Urothelium cell line (cell line): ENCODE measurements around the gene ODAD3.
A peak's percentile ranks its signal among the peaks of the same experiment; 100 is the strongest.
"Not testable (repeated sequence)": the region's sequence is repeated elsewhere in the genome, so short reads cannot be mapped to it uniquely, and the experiment has no call there.

Experiments used
- DNase-seq: peaks from one replicate; pipeline ENCODE4 v3.0.0; 2011; ENCODE audit warnings: low spot score, mixed read lengths
- FAIRE-seq: peaks from 2 replicates; lab custom pipeline; 2011; peaks lifted over from hg19 to GRCh38; lab: Jason Lieb, UNC

Gene ODAD3

DNA sequence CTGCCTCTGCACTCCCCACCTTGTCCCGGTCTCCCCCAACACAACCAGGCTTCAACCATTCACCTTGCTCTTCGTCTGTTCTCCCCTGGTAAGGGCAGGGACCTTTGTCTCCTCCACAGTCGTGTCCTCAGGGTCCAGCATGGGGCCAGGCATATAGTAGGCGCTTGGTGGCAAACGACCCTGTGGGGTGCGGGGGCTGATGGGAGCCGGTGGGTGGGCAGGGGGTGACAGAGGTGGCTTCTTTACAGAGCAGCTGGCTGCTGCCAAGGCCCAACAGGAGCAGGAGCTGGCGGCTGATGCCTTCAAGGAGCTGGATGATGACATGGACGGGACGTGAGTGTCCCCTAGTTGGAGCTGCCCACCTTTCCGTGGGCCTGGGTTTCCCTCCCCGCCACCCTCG, 10.2 kb upstream of the ODAD3 start:
- FAIRE-seq (no peak), DNase-seq (no peak)

DNA sequence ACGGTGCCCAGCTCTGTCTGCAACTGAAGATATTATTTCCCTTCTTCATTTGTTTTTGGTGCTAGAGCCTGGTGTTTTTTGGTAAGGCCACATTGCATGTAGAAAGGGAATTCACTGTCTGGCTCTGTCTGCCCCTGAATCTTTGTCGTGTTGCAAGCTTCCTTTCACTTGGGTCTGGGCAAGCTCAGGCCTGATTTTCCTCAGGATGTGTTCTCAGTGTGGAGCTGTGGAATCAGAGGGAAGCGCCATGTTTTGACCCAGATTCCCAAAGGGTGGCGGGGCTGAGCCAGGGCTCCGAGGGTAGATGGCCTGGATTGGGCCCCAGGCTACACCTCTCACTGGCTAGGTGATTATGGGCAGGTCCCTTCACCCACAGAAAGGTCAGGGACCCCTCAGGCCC, 9.1 kb upstream of the ODAD3 start:
- FAIRE-seq: no peak
- DNase-seq: no peak

DNA sequence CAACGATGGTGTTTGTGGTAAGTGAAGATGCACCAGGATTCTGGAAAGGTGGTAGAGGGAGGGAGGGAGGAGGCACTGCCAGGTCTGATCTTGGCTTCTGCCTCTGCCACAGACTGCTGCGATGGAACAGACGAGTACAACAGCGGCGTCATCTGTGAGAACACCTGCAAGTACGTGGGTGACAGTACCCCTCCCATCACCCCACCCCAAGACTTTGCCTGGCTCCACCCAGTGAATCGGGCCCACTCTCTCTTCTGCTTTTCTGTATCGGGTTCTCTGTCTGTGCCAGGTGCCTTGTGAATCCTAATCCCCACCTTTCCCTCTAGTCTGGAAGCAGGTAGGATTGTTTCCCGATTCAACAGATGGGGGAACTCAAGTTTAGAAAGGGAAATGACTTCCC, 3.0 kb upstream of the ODAD3 start:
- no peak for DNase-seq
- FAIRE-seq: no peak

DNA sequence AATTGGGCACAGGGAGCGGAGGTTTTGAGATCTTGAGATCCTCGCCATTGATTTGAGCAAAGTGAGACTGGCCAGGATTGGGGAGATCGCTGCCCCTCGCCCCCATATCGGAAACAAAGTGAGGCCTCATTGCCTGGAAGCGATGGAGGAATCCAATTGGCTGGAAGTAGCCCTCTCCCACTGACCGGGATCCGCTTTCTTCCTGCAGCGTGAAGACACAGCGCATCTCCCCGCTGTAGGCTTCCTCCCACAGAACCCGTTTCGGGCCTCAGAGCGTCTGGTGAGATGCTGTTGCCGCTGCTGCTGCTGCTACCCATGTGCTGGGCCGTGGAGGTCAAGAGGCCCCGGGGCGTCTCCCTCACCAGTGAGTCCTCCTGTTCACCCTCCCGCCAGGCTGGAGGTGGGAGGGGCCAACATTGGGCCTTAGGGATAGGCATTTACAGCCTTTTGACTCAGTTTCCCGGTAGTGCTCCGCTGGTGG, 952 bp upstream of the ODAD3 start:
- no peak for DNase-seq
- no peak for FAIRE-seq

DNA sequence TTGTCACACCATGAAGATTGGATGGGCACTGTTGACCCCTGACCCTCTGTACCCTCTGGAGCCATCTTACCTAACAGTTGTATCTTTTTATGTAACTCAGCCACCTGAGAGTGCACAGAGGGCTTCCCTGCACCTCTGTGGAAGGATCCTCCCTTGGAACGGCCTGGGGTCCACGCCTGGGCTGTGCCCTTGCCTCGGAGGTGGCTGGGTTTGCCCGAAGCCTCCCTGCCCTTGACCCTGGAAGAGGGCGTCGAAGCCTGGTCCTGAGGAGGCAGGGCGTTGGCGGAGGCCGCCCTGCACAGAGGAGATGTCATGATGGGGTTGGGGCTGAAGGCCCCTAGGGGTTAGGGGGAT, 241 bp downstream of the ODAD3 start:
- FAIRE-seq: no peak
- no peak for DNase-seq

DNA sequence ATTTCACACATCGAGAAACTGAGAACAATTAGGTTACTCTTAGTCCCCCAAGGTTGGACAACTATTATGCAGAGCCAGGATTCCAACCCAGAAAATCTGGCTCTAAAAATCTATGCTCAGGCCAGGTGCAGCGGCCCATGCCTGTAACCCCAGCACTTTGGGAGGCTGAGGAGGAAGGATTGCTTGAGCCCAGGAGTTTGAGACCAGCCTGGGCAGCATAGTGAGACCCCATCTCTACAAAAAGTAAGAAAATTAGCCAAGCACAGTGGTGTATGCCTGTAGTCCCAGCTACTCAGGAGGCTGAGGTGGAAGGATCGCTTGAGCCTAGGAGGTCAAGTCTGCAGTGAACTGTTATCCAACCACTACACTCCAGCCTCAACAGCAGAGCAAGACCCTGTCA, 1.4 kb downstream of the ODAD3 start:
- not testable (repeated sequence) for DNase-seq, FAIRE-seq

DNA sequence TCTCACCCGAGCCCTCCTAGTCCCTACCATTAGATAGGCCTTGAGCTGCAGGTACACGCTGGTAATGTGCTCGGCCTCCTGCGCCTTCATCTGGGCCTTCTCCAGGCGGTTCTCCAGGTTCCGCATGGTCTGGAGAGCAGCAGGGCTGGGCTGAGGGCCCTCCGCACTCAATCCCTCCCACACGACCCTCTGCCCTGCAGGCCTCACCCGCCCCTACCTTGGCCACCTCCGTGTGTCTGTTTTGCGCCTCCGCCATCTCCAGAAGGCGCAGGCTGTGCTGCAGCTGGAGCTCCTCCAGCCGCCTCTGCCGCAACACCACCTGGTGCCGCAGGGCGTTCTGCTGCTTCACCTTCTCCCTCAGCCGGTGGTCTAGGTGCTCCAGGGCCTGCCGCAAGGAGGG, 8.3 kb downstream of the ODAD3 start:
- no peak for DNase-seq
- FAIRE-seq: no peak

DNA sequence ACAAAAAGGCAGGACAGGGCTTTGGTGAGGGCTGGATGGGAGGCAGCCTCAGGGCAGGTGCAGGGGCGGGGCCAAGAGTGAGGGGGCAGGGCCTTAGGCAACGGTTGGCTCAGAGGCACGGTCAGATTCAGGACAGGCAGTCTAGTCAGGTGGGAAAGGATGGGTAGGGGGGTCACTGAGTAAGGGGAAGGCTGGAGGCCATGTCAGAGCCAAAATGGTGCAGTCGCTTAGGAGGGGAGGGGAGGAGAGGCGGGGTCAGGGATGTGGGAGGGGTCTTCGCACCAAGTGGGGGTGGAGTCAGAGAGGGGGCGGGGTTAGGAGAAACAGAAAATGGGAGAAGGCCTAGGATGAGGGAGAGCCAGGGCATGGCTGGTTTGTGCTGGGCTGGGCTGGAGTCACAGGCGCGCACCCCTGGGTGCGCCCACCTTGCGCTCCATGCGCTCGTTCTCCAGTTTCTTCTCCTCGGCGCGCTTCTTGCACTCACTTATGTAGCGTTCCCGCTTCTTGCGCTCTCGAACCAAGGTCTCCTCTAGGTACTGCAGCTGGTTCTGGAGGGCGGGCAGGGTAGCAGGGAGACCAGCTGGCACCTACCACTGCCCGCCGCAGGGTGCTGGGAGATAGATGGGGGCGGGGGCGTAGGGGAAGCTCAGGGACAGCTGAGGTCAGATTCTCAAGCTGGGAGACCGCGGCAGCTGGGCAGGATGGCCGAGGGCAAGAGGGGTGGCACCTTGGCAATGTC, 9.0 kb downstream of the ODAD3 start:
- FAIRE-seq (no peak), DNase-seq (no peak)

DNA sequence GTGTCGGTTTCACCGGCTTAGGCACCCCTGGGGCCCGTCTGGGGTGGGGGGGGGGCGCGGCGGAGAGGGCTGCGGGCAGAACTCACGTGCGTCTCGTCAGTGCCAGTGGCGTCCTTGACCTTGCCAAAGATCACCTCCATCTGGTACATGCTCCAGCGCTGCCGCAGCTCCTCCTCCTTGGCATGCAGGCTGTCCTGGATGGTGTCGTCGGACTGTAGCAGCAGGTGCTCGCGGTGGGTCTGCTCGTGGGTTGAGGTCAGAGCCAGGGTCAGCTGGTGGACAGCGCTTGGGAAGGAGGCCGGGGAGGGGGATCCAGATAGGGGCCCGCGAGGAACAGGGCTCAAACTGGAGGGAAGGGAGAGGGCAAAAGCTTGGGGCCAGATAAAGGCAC, 11.1 kb downstream of the ODAD3 start:
- no peak for FAIRE-seq
- no peak for DNase-seq

DNA sequence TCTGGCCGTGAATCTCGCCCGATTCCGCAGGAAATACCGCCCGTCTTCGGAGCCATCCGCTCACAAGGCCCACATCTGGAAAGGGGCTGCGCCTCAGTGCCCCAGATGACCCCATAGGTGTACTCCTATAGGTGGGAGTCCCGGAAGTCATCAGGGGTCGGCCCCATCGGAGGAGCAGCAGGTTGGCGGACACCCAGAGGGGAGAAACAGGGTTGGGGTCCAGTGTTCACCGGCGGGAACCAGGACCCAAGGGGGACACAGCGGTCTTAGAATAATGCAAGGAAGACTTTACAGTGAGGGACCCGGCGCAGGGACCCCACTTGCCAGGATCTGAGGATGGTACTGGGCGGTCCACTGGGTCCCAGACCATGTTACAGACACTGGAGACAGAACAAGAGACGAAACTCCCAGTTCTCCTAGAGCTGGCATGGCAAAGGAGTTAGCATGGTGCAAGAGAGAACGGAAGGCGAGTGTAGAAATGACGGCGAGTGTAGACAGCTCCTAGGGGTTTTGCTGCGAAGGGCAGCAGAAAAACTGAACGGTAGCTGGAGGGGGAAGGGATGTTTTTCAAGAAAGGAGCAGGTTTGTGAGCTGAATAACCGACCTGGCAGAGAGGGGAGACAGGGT, 11.6 kb downstream of the ODAD3 start:
- no peak for FAIRE-seq
- no peak for DNase-seq

DNA sequence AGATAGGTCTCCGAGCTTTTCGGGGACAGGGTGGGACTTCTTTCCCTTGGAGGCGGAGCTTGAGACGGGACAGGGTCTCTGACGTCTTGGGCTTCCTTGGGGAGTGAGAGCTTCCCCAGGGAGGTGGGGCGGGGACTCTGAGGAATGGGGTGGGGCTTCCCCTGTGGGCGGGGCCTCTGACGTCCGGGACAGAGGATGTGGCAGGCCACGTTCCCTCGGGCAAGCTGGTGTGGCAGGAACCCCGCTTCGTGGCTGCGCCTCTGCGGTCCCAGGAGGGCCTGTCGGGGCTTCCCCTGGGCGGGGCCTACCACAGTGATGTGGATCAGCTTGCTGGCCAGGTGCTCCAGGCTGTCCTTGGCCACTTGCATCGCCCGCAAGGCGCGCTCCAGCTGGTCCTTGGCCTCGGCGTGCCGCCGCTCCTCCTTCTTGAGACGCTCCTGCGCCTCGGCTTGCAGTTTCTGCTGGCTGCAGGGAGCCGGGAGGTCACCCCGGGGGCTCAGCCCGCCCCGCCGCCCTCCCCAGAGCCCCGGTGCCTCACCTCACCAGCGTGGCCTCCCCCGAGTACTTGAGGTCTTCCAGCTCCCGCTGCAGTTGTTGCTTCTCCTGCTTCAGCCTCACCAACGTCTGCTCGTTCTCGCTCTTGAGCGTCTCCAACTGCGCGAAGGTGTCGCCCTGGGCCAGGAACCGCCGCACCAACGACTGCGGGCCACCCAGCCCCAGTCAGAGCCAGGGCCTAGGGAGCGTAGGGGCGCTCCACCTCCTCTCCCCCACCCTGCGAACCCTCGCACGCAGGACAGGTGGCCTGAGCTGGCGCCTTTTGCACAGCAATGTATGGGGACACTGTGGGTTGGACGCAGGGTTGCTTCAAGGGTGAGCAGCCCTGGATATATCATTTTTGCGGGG, 12.5 kb downstream of the ODAD3 start:
- no peak for DNase-seq
- FAIRE-seq: no peak

DNA sequence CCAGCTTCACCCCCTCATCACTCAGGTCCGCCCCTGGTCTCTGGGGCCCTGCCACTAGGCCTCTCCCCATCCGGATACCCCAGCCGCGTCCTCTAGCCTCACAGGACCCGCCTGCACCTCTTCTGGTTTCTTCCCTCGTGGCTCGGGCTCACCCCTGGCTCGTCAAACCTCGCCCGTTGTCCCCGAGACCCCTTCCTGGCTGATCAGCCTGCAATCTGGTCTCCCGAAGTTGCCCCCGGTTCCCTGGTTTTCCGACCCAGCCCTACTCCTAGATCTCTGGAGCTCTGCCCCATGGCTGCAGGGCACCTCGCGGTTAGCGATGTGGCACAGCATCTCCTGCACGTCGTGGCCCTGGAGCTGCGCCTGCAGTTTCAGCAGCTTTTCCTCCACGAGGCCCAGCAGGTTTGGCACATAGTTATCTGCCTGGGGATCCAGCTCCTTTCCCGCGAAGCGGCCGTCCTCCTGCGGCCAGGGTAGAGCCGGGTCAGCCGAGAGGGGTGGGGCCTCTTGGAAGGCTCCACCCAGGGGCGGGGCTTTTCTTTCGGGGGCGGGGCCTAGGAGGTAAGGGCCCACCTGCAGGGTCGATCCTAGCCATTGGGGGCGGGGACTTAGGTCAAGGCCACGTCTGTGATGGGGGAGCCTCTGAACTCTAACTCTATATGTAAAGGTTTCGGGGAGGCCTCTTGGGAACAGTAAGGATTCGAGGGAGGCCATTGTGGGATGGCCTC, 13.4 kb downstream of the ODAD3 start:
- FAIRE-seq: no peak
- DNase-seq: no peak

DNA sequence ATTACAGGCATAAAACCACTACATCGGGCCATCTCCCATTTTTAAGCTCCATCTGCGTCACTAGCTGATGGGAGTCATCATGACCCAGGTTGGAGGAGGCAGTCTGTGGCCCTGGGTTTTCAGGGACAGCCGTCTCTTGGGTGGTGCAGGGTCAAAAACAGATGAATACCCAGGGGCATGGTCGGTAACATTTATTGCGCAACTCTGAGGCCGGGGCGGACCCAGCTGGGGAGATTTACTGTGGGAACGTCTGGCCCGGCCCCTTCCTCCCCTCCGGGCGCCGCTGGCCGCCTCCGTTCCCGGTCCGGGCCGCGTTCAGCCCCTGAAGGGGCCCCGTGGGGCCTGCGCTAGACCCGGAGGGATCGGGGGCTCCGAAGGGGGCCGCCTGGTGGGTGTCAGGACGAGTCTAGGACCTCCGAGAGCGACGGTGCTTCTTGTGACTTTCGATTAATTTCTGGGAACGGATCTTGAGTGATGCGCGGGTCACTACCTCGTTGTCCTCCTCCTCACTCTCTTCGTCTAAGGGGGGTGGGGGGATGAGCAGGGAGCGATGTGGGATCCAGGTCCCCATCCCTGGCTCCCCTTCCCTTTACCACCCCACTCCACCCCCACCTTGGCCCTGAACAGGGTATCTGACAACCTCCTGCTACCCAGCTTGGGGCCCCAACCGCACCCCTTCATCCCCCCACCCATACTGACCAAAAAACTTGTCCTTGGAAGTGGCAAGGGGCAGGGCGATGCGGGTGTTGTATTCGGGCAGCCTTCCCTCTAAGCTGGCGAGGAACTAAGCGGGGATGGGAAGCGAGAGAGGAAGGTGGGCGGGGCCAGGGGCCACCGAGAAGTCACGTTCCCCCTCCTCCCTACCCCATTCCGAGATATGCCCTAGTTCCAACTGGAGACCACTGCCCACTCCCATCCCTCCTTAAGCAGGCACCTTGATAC, 14.2 kb downstream of the ODAD3 start:
- FAIRE-seq (no peak), DNase-seq (no peak)

DNA sequence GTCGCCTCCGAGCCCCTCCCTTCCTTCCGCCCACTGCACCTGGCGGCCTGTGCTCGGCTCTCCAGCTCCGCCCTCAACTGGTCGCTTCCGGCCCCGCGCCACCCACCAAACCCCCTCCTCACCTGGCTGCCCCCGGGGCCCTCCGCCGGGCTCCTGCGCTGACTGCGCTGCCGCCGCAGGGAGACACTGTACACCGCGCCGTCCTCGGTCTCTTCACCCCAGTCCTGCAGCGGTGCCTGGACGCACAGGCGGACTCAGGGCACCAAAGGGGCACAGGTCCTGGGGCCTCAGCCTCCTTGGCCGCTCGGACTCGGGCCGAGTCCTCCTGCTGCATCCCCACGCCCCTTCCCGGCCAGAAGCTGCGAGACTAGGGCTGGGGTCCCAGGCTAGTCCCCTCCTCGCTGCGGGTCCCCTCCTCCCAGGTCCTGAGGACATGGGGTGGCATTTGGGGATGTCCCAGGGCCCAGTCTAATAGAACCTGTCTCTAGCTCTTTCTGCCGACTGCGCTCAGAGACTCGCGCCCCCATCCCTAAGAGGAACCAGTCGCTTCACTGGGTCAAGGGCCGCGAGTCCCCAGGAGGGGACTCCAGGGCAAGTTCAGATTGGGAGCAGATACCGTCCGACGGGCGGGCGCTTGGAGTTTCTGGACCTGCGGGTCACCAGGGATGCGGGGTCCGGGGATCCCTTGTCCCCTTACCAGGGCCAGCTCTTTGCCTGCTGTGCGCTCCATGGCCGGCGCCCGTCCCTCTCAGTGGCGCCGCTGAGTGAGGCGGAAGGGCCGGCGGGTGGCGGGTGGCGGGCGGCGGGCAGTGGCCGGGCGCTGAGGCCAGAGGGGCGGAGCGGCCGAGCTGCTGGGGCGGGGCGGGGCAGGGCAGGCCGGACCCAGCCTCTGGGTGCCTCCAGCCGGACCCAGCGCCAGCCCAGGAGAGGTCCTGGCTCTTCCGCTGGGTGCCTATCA, 16.1 kb downstream of the ODAD3 start, which contains the start of gene RGL3:
Gene RGL3, minus strand, starts transcription at position 766 of the 958 bp plus-strand sequence. Its CDS starts 36 bp downstream, at position 730.
- no peak for DNase-seq
- FAIRE-seq: no peak

DNA sequence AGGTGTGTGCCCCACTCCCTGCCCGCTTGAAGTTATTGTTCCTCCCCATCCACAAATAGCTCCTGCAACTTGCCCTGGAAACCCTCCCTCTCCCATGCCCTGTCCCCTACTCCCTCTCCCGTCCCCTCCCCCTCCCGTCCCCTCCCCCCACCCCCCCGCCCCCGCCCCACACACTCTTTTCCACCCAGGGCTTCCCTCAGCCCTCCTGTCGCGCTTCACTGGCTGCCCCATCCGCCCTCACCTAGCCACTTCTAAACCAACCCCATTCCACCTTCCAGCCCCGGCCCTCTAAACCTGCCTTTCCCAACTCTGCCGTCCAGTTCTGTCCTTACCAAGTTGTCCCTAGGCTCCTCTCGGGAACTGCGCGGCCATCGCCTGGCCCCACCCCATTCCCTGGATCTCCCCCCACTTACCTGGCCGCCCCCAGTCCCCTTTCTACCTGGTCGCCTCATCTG, 16.8 kb downstream of the ODAD3 start:
- no peak for DNase-seq
- FAIRE-seq: no peak

DNA sequence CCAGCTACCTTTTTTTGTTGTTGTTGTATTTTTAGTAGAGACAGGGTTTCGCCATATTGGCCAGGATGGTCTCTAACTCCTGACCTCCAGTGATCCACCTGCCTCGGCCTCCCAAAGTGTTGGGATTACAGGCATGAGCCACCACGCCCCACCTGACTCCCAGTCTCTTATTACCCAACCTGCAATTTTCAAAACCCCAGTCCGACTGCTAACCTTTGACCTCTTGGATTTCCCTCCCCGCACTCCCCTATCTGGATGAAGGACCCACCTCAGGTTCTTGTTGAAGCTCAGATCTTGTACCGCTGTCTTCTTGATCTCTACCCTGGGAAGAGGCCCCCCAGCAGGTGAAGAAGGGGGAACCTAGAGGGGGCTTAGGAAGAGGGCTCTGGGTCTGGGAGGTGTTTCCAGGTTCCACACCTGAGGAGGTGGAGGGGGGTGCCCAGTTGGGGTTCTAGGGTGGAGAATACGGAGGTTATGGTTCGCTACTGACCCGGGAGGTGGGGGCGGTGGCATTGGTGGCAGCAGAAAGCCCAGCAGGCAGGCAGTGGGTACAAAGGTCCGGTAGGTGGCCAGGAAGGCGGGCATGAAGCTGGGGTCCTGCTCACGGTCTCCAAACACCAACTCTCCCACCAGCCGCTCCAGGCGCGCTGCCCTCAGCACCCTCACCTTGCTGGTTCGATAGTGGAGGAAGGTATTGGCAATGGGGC, 18.4 kb downstream of the ODAD3 start:
- no peak for FAIRE-seq

DNA sequence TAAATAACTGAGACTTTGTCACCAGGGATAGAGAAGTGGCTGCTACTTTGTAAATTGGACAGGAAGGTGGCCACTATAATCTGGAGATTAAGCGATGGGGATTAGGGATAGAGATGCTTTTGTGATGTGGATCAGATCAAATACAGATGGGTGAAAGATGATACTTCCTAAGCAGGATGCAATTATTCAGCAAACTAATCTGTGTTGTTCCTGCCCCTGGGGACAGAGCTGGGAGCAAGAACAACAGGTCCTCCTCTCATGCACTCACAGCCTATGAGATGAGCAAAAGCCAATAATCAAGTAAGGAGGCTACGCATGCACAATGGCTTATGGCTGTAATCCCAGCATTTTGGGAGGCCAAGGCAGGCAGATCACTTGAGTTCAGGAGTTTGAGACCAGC, 20.4 kb downstream of the ODAD3 start:
- no peak for DNase-seq
- no peak for FAIRE-seq

More for the DNA sequence above, 18.4 kb downstream of the ODAD3 start:
- DNase-seq: no peak

DNA sequence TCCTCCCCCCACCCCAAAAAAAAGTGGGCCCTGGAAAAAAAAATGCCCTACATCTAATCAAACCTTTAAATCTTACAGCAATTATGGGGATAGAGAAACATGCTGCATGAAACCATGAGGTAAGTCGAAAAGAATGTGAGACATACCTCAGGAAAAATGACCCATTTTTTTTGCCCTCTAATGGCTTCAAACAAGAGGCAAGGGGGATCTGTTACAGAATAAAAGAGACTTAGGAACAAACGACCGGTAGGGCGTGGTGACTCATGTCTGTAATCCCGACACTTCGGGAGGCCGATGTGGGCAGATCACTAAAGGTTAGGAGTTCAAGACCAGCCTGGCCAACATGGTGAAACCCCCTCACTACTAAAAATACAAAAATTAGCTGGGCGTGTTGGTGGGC, 24.2 kb downstream of the ODAD3 start:
- DNase-seq (peak; percentile 48), FAIRE-seq (no peak)
